Frontal cortex (tissue), 4 donors: ENCODE data around the gene TBX15. TPM values are rescaled to one million over a fixed set of nuclear protein-coding genes. Genes with fewer than 3 reads are reported as not detected.
A peak's percentile ranks its signal among the peaks of the same experiment; 100 is the strongest.

Experiments used
- DNase-seq, 2 donors: peaks; one replicate each; pipeline ENCODE4 v3.0.0; 2012; ENCODE audit warnings: low spot score in 2 of 2
- FAIRE-seq: peaks from 2 replicates; lab custom pipeline; 2012; peaks lifted over from hg19 to GRCh38; lab: Jason Lieb, UNC
- total RNA-seq: library from RNA; depleted of rRNA; stranded (reverse); fragments of >200 nt; gene quantifications from one replicate; pipeline ENCODE4 v1.2.3, GENCODE V29; 2014
- donor health status: control.
- donor health status: control.
- donor health status: control.

TBX15 gene
- 0.82 TPM for total RNA-seq

- no peak for FAIRE-seq
- DNase-seq = no peak
These were observed at the start of gene TBX15 for GRCh38 chr1:118988186-118989005. Gene TBX15 (minus strand): TSS chr1:118988343. CDS start chr1:118987795, 548 bp downstream.

GRCh38 chr1:119034359-119034758 is 46.2 kb upstream of the TBX15 start:
- FAIRE-seq (no peak), DNase-seq (no peak)

- FAIRE-seq (no peak), DNase-seq (no peak)
These were observed 44.8 kb upstream of the TBX15 start for GRCh38 chr1:119032986-119033385.

GRCh38 chr1:119027759-119028158 is 39.6 kb upstream of the TBX15 start:
- DNase-seq = no peak
- no peak for FAIRE-seq

GRCh38 chr1:119026956-119027355 is 38.8 kb upstream of the TBX15 start:
- no peak for DNase-seq
- FAIRE-seq = no peak

GRCh38 chr1:119015547-119015946 is 27.4 kb upstream of the TBX15 start:
- no peak for FAIRE-seq

GRCh38 chr1:119012383-119012782 is 24.2 kb upstream of the TBX15 start:
- no peak for FAIRE-seq

More at GRCh38 chr1:119015547-119015946, 27.4 kb upstream of the TBX15 start:
- no peak for DNase-seq

GRCh38 chr1:119011706-119012105 is 23.6 kb upstream of the TBX15 start:
- DNase-seq = no peak
- no peak for FAIRE-seq

More at GRCh38 chr1:119012383-119012782, 24.2 kb upstream of the TBX15 start:
- DNase-seq = no peak

GRCh38 chr1:119011116-119011515 is 23.0 kb upstream of the TBX15 start:
- FAIRE-seq (no peak), DNase-seq (no peak)

GRCh38 chr1:119010201-119010600 is 22.1 kb upstream of the TBX15 start:
- FAIRE-seq = no peak

GRCh38 chr1:119009312-119009655 is 21.1 kb upstream of the TBX15 start:
- FAIRE-seq = no peak
- DNase-seq = no peak

More at GRCh38 chr1:119010201-119010600, 22.1 kb upstream of the TBX15 start:
- no peak for DNase-seq

GRCh38 chr1:119008483-119009311 is 20.6 kb upstream of the TBX15 start:
- DNase-seq = peak in 1 of 2 donors; percentile 57
- FAIRE-seq = no peak

GRCh38 chr1:119007670-119008482 is 19.7 kb upstream of the TBX15 start:
- DNase-seq = no peak
- FAIRE-seq = no peak

- DNase-seq = no peak
- FAIRE-seq = no peak
These were observed 19.2 kb upstream of the TBX15 start for GRCh38 chr1:119007339-119007669.

- DNase-seq = no peak
- no peak for FAIRE-seq
These were observed 18.5 kb upstream of the TBX15 start for GRCh38 chr1:119006406-119007279.

GRCh38 chr1:119005724-119006405 is 17.7 kb upstream of the TBX15 start:
- DNase-seq (peak in 1 of 2 donors; percentile 8), FAIRE-seq (no peak)

GRCh38 chr1:119004781-119005180 is 16.6 kb upstream of the TBX15 start:
- FAIRE-seq = no peak
- peak in 1 of 2 donors; percentile 10 for DNase-seq

- FAIRE-seq = no peak
- peak in 1 of 2 donors; percentile 11 for DNase-seq
These were observed 16.0 kb upstream of the TBX15 start for GRCh38 chr1:119004129-119004527.
